Measurements from ENCODE around the gene SRSF4. TPM values are rescaled to one million over a fixed set of nuclear protein-coding genes. Genes with fewer than 3 reads are reported as not detected.

SRSF4 gene
- total and polyA plus RNA-seq, 2 donors (not counting 1 experiment from before 2014, with no cell fraction given), result 48.4 to 93.5 TPM

DNA sequence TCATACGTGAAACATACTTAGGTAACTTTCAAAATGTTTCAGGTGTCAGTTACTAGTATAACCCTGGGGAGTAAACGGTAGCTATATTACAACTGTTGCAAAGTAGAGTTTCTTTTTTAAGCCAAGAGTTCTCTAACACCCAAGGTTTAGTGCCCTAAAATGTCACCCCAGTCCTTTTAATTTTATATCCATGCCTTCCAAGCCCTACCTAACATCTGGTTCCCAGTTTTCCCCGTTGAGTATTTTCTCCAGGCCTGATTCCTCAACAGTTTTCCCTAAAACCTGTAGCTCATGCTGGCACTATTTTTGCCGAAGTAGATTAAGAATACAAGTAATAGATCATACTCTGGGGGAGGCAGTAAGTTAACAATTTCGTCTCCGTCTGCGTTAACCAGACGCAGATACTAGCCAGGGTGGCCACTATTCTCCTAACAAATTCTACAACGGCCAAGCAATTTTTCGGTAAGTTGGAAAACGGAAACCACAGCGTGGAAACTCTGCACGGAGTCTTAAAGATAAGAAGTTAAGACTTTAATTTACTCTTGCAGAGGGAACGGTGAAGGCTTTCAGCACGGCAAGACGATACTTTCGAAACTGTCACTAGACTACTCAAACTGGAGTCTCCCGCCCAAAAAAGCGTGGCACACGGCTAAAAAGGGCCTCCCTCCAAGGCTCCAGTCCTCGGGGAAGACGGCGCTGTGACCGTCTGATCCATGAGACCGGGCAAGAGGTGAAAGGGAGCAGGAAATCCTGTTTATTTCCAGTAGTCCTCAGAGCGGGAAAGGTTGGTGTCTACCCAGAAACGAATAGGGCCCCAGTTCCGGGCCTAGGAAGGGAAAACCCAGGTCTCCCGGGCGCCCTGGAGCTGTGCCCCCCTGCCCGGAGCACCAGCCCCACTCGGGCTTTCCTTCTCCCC lies 945 bp downstream of the SRSF4 start:
- peaks cover 59% of the 10 kb centered on the region for H4K20me1 ChIP-seq (ENCODE audit: control insufficient read depth, insufficient read depth, low read length, poor library complexity, severe bottlenecking)
- H3K9me3 Mint-ChIP-seq (ENCODE audit: insufficient read depth), result no peaks in the 10 kb centered on the region
- CTCF ChIA-PET, result interaction anchor here (0.6 to 5.5 kb wide), 16 partner anchors 10 to 821 kb away, joined by 3 to 52 read pairs (median 6); partner anchors contain the start of genes MECR, RNU11, TAF12 and YTHDF2
- ATAC-seq (ENCODE audit: low read depth) (no peak), DNase-seq (no peak)
- under 1% methylated on average over 21 of the region's 32 CpGs for WGBS (ENCODE audit: insufficient coverage)
- no peak for TF ChIP-seq CTCF (IDR thresholded peaks at IDR 0.05)
- TF ChIP-seq EZH2 (IDR thresholded peaks at IDR 0.05; ENCODE audit: borderline replicate concordance, insufficient read depth, low read depth, low read length, poor library complexity, severe bottlenecking), result no peak
- peak overlapping the region; percentile 95 for H3K27ac Mint-ChIP-seq
- peak overlapping the region; percentile 93 for H3K4me2 ChIP-seq (replicated peaks; ENCODE audit: low read depth, low read length, poor library complexity, severe bottlenecking)
- H3K27me3 ChIP-seq (replicated peaks in 1 of 4; ENCODE audit: control extremely low read depth in 1 of 4, control insufficient read depth in 3 of 4, insufficient read depth in 4 of 4, low read length in 3 of 4), result no peaks in the 10 kb centered on the region
- no peaks in the 10 kb centered on the region for H3K9me3 ChIP-seq (ENCODE audit: control extremely low read depth in 1 of 3, control insufficient read depth in 2 of 3, insufficient read depth in 1 of 3, low read length in 2 of 3)
- peak overlapping the region; percentile 99 for H3K27ac ChIP-seq (ENCODE audit: low read length in 2 of 2)
- peaks cover 59% of the 10 kb centered on the region for H3K79me2 ChIP-seq (ENCODE audit: control insufficient read depth, insufficient read depth, low read length)
- no peaks in the 10 kb centered on the region for H3K27me3 Mint-ChIP-seq
- peak overlapping the region; percentile 85 to 100 (median 95) for H3K4me3 ChIP-seq (ENCODE audit: control extremely low read depth in 1 of 5, extremely low read depth in 1 of 5, insufficient read depth in 1 of 5, low read depth in 2 of 5, low read length in 4 of 5)
- H3K36me3 ChIP-seq (replicated peaks in 1 of 2; ENCODE audit: control extremely low read depth in 1 of 2, control insufficient read depth in 1 of 2, extremely low read depth in 1 of 2, insufficient read depth in 2 of 2, low read length in 1 of 2), result peaks cover 2 to 24% of the 10 kb centered on the region in 2 experiments
- H3K4me1 Mint-ChIP-seq, result peaks cover 49% of the 10 kb centered on the region
- intact Hi-C loops (cut with micrococcal nuclease), result loop anchor here (1.0 to 5.0 kb wide), 4 partner anchors 58 to 933 kb away; partner anchors contain the start of genes RCC1 and TMEM200B
- H3K4me3 Mint-ChIP-seq, result peak overlapping the region; percentile 94
- peak overlapping the region; percentile 100 for H3K9ac ChIP-seq (ENCODE audit: low read length)
- POLR2A ChIA-PET, result interaction anchor here (1.3 to 2.2 kb wide), 8 partner anchors 10 to 673 kb away, joined by 3 to 14 read pairs (median 6); partner anchors contain the start of genes RNU11, TAF12 and YTHDF2
- H2AFZ ChIP-seq (ENCODE audit: insufficient read depth, low read depth, low read length, poor library complexity, severe bottlenecking), result peak overlapping the region; percentile 100
- peaks cover 34 to 42% of the 10 kb centered on the region in 2 donors for H3K4me1 ChIP-seq (ENCODE audit: control insufficient read depth in 2 of 2, insufficient read depth in 2 of 2, low read length in 2 of 2)
